Measurements from ENCODE around the gene KRTAP5-1.

DNA sequence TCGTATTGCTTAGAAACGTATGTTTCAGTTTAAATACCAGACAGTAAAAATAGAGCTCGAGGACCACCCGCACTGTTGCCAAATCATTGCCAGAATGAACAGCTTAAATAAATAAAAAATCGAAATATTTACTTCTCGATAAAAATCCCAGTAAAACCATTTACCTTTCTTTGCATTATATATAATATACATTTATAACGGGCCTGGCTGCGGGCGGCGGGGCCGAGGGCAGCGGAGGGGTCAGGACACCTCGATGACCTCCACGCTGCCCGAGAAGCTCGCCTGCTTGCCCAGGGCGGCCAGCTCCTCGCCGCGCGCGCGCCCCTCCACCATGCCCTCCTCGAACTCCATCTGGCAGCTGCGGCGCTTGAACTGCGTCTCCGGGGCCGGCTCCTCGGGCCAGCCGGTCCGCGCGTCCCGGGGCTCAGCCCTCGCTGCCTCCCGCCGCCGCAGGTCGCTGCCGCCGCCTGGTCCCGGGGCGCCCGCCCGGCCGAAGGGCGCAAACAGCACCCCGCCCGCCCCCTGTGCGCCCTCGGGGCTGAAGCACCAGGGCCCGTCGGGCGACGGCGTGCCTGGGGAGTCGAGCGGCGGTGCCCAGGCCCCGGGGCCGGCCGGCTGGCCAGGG, 28.7 kb downstream of the KRTAP5-1 start:
- TF ChIP-seq CTCF (IDR thresholded peaks at IDR 0.05; ENCODE audit: insufficient read depth, low read length) (no peak), GABPA (IDR thresholded peaks at IDR 0.05; ENCODE audit: low read depth) (no peak)
- TF ChIP-seq, protein P1, sequence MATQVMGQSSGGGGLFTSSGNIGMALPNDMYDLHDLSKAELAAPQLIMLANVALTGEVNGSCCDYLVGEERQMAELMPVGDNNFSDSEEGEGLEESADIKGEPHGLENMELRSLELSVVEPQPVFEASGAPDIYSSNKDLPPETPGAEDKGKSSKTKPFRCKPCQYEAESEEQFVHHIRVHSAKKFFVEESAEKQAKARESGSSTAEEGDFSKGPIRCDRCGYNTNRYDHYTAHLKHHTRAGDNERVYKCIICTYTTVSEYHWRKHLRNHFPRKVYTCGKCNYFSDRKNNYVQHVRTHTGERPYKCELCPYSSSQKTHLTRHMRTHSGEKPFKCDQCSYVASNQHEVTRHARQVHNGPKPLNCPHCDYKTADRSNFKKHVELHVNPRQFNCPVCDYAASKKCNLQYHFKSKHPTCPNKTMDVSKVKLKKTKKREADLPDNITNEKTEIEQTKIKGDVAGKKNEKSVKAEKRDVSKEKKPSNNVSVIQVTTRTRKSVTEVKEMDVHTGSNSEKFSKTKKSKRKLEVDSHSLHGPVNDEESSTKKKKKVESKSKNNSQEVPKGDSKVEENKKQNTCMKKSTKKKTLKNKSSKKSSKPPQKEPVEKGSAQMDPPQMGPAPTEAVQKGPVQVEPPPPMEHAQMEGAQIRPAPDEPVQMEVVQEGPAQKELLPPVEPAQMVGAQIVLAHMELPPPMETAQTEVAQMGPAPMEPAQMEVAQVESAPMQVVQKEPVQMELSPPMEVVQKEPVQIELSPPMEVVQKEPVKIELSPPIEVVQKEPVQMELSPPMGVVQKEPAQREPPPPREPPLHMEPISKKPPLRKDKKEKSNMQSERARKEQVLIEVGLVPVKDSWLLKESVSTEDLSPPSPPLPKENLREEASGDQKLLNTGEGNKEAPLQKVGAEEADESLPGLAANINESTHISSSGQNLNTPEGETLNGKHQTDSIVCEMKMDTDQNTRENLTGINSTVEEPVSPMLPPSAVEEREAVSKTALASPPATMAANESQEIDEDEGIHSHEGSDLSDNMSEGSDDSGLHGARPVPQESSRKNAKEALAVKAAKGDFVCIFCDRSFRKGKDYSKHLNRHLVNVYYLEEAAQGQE (IDR thresholded peaks at IDR 0.05; ENCODE audit: insufficient replicate concordance, low read depth), result no peak
